ENCODE measurements around the gene ADCK1. TPM values are rescaled to one million over a fixed set of nuclear protein-coding genes. Genes with fewer than 3 reads are reported as not detected.

ADCK1 gene
- total and polyA plus RNA-seq, 2 donors (not counting 3 experiments of a cell fraction or from before 2014, with no cell fraction given): 4.2 to 6.9 TPM

- Histone ChIP-seq H3K27me3 (ENCODE audit: control insufficient read depth in 2 of 2, insufficient read depth in 2 of 2, low read length in 2 of 2) (no peaks in the 10 kb centered on the region), H4K20me1 (replicated peaks; ENCODE audit: control insufficient read depth, extremely low read depth, insufficient read depth, low read length) (no peaks in the 10 kb centered on the region), H3K4me1 (ENCODE audit: control insufficient read depth, extremely low read depth, insufficient read depth, low read length) (no peaks in the 10 kb centered on the region), H3K9ac (replicated peaks; ENCODE audit: extremely low read depth, insufficient read depth, low read length) (no peak overlapping the region), H3K4me2 (ENCODE audit: insufficient read depth, low read length) (no peak overlapping the region), H3K27ac (ENCODE audit: insufficient read depth, low read depth, low read length) (no peak overlapping the region), H3K9me3 (replicated peaks; ENCODE audit: control insufficient read depth, insufficient read depth, low read length) (no peaks in the 10 kb centered on the region), H2AFZ (ENCODE audit: low read depth, low read length) (no peak overlapping the region), H3K9me1 (replicated peaks; ENCODE audit: control insufficient read depth, extremely low read depth, insufficient read depth, low read length) (no peaks in the 10 kb centered on the region), H3K36me3 (ENCODE audit: control insufficient read depth in 2 of 2, extremely low read depth in 1 of 2, insufficient read depth in 2 of 2, low read length in 2 of 2) (no peaks in the 10 kb centered on the region), H3K79me2 (ENCODE audit: control insufficient read depth, insufficient read depth, low read length) (no peaks in the 10 kb centered on the region), H3K4me3 (replicated peaks in 1 of 3; ENCODE audit: insufficient read depth in 1 of 3, low read depth in 1 of 3, low read length in 3 of 3) (no peak overlapping the region)
- TF ChIP-seq MYC (IDR thresholded peaks at IDR 0.05; ENCODE audit: low read depth, low read length): no peak
- no peak for TF ChIP-seq FOS (IDR thresholded peaks at IDR 0.05; ENCODE audit: borderline replicate concordance, insufficient read depth, low read length)
- TF ChIP-seq, protein P1, sequence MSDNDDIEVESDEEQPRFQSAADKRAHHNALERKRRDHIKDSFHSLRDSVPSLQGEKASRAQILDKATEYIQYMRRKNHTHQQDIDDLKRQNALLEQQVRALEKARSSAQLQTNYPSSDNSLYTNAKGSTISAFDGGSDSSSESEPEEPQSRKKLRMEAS (IDR thresholded peaks at IDR 0.05; ENCODE audit: insufficient read depth, insufficient read length): no peak
- TF ChIP-seq, protein P2, sequence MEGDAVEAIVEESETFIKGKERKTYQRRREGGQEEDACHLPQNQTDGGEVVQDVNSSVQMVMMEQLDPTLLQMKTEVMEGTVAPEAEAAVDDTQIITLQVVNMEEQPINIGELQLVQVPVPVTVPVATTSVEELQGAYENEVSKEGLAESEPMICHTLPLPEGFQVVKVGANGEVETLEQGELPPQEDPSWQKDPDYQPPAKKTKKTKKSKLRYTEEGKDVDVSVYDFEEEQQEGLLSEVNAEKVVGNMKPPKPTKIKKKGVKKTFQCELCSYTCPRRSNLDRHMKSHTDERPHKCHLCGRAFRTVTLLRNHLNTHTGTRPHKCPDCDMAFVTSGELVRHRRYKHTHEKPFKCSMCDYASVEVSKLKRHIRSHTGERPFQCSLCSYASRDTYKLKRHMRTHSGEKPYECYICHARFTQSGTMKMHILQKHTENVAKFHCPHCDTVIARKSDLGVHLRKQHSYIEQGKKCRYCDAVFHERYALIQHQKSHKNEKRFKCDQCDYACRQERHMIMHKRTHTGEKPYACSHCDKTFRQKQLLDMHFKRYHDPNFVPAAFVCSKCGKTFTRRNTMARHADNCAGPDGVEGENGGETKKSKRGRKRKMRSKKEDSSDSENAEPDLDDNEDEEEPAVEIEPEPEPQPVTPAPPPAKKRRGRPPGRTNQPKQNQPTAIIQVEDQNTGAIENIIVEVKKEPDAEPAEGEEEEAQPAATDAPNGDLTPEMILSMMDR (IDR thresholded peaks at IDR 0.05; ENCODE audit: extremely low read depth in 1 of 2, insufficient read depth in 1 of 2, low read depth in 1 of 2, low read length in 2 of 2): no peak
- no peak for TF ChIP-seq POLR2A (IDR thresholded peaks at IDR 0.05; ENCODE audit: low read depth, low read length)
- TF ChIP-seq EZH2 (IDR thresholded peaks at IDR 0.05; ENCODE audit: borderline replicate concordance, low read depth, low read length, severe bottlenecking): no peak
- no peak for TF ChIP-seq GATA2 (IDR thresholded peaks at IDR 0.05; ENCODE audit: insufficient read depth, insufficient read length, low read depth, low read length)
- no peak for TF ChIP-seq POLR2AphosphoS5 (IDR thresholded peaks at IDR 0.05; ENCODE audit: insufficient read depth, low read depth, low read length)
- TF ChIP-seq JUN (IDR thresholded peaks at IDR 0.05; ENCODE audit: borderline replicate concordance, insufficient read depth, insufficient read length, low read depth): no peak
- intact Hi-C loops (cut with micrococcal nuclease) (no loop called here), dilution Hi-C loops (cut with MboI; ENCODE audit: extremely low pct_ligation_motif_present, low sequenced_read_pairs) (no loop called here)
- no TSS peak for BruUV-seq (replicated peaks)
- DNase-seq (ENCODE audit: low read depth, low spot score) (no peak), FAIRE-seq (no peak)
- CTCF ChIA-PET: no interaction called here
- POLR2A ChIA-PET: no interaction called here
Observed at GRCh38 chr14:77883847-77884238, 83.9 kb downstream of the ADCK1 start.
